ENCODE measurements around the gene NAA60.

- no peak for TF ChIP-seq CTCF (IDR thresholded peaks at IDR 0.05 in 8 of 11, conservative IDR thresholded peaks at IDR 0.05 in 3 of 11)
- TF ChIP-seq POLR2A (IDR thresholded peaks at IDR 0.05), result no peak
- TF ChIP-seq POLR2AphosphoS5 (IDR thresholded peaks at IDR 0.05), result no peak
Observed at GRCh38 chr16:3434373-3434772, 9.1 kb upstream of the NAA60 start.
